HepG2 (cell line): ENCODE measurements around the gene MARK2. TPM values are rescaled to one million over a fixed set of nuclear protein-coding genes. Genes with fewer than 3 reads are reported as not detected.
A peak's percentile ranks its signal among the peaks of the same experiment; 100 is the strongest.

ENCODE experiments used
- CBX5 ChIP-seq: sonication (generic); formaldehyde crosslinking; IDR thresholded peaks from 2 replicates; pipeline ENCODE4 v1.4.0; 2020; ENCODE audit warnings: missing genetic modification reagents, borderline replicate concordance
- GATAD1 ChIP-seq: IDR thresholded peaks from 2 replicates; pipeline ENCODE4 v1.6.1; 2016; ENCODE audit warnings: missing genetic modification reagents, missing compliant biosample characterization
- HES4 ChIP-seq: sonication (generic); formaldehyde crosslinking; IDR thresholded peaks from 2 replicates; pipeline ENCODE4 v1.9.0; 2021; ENCODE audit warnings: mild to moderate bottlenecking, missing genetic modification reagents, borderline replicate concordance
- KLF6 ChIP-seq: IDR thresholded peaks from 2 replicates; pipeline ENCODE4 v1.8.0; 2016; ENCODE audit warnings: missing biosample characterization, missing genetic modification reagents
- NAIF1 ChIP-seq: sonication (generic); formaldehyde crosslinking; IDR thresholded peaks from 2 replicates; pipeline ENCODE4 v1.5.0; 2020; ENCODE audit warnings: mild to moderate bottlenecking, missing genetic modification reagents, borderline replicate concordance
- NFYC ChIP-seq: IDR thresholded peaks from 2 replicates; pipeline ENCODE4 v1.6.1; 2016; ENCODE audit warnings: missing genetic modification reagents, missing compliant biosample characterization
- NKX3-1 ChIP-seq: sonication (generic); formaldehyde crosslinking; IDR thresholded peaks from 2 replicates; pipeline ENCODE4 v1.5.0; 2020; ENCODE audit warnings: missing genetic modification reagents
- PTBP1 ChIP-seq: fragments of 200-400 bp; formaldehyde crosslinking; IDR thresholded peaks from 2 replicates; pipeline ENCODE4 v1.6.1; 2018; ENCODE audit warnings: low read length, low read depth; ENCODE audit not compliant: poor library complexity, severe bottlenecking
- RBM22 ChIP-seq: fragments of 200-400 bp; formaldehyde crosslinking; optimal IDR thresholded peaks from 2 replicates; pipeline ENCODE3; 2017; ENCODE audit warnings: mild to moderate bottlenecking, low read length, moderate library complexity
- SRSF4 ChIP-seq: fragments of 200-400 bp; formaldehyde crosslinking; IDR thresholded peaks from one replicate; pipeline ENCODE4 v1.6.1; 2018; ENCODE audit warnings: mild to moderate bottlenecking, low read depth, low read length, moderate library complexity; ENCODE audit not compliant: poor library complexity, severe bottlenecking
- ZEB1 ChIP-seq: IDR thresholded peaks from 2 replicates; pipeline ENCODE4 v1.6.1; 2012; ENCODE audit warnings: mild to moderate bottlenecking, low read depth, inconsistent platforms; ENCODE audit not compliant: insufficient replicate concordance
- ZNF34 ChIP-seq: sonication (generic); formaldehyde crosslinking; IDR thresholded peaks from 2 replicates; pipeline ENCODE4 v1.4.0; 2020; ENCODE audit warnings: mild to moderate bottlenecking, missing genetic modification reagents, borderline replicate concordance
- ZNF383 ChIP-seq: sonication (generic); formaldehyde crosslinking; IDR thresholded peaks from 2 replicates; pipeline ENCODE4 v1.4.0; 2020; ENCODE audit warnings: missing genetic modification reagents, mild to moderate bottlenecking, borderline replicate concordance
- ZNF562 ChIP-seq: sonication (generic); formaldehyde crosslinking; IDR thresholded peaks from 2 replicates; pipeline ENCODE4 v1.8.0; 2022; ENCODE audit warnings: missing genetic modification reagents, borderline replicate concordance
- ZNF589 ChIP-seq: sonication (generic); formaldehyde crosslinking; conservative IDR thresholded peaks from 2 replicates; pipeline ENCODE4 v1.8.0; 2022; ENCODE audit warnings: mild to moderate bottlenecking, moderate library complexity, missing genetic modification reagents
- ZNF629 ChIP-seq: sonication (generic); formaldehyde crosslinking; conservative IDR thresholded peaks from 2 replicates; pipeline ENCODE4 v1.5.0; 2020; ENCODE audit warnings: missing genetic modification reagents
- ZNF674 ChIP-seq: sonication (generic); formaldehyde crosslinking; IDR thresholded peaks from 2 replicates; pipeline ENCODE4 v1.5.0; 2020; ENCODE audit warnings: low read depth, mild to moderate bottlenecking, missing genetic modification reagents
- ZNF768 ChIP-seq: sonication (generic); formaldehyde crosslinking; IDR thresholded peaks from 2 replicates; pipeline ENCODE4 v1.4.0; 2020; ENCODE audit warnings: missing genetic modification reagents
- polyA plus RNA-seq, 8 experiments: library from polyadenylated mRNA; depleted of rRNA in 3 of 8; stranded (reverse) in 7 of 8; unstranded in 1 of 8; fragments of >200 nt; fragmentation: Illumina TruSeq in 4 of 8; extraction: Trizol in 4 of 8; gene quantifications; 2 replicates each; pipeline versions ENCODE4 v1.2.1 to v1.2.3, GENCODE V29; 2011 to 2016; ENCODE audit warnings: low read depth in 4 of 8, missing spikeins in 1 of 8, mixed read lengths in 1 of 8; ENCODE audit not compliant: insufficient read depth in 1 of 8
- total RNA-seq, 5 experiments: library from RNA; depleted of rRNA; stranded (reverse); fragments of >200 nt; fragmentation: Illumina TruSeq; extraction: Trizol; gene quantifications; 2 replicates each; pipeline ENCODE4 v1.2.3, GENCODE V29; 2016; ENCODE audit warnings: low read depth in 1 of 5
- TF ChIP-seq, protein P1 (sequence below): sonication (generic); formaldehyde crosslinking; IDR thresholded peaks from 2 replicates; pipeline ENCODE4 v1.5.0; 2020; ENCODE audit warnings: missing genetic modification reagents
- TF ChIP-seq, protein P2 (sequence below): sonication (generic); formaldehyde crosslinking; IDR thresholded peaks from 2 replicates; pipeline ENCODE4 v1.4.0; 2020; ENCODE audit warnings: mild to moderate bottlenecking, missing genetic modification reagents, borderline replicate concordance
- TF ChIP-seq, protein P3 (sequence below): sonication (generic); formaldehyde crosslinking; IDR thresholded peaks from 2 replicates; pipeline ENCODE4 v1.5.0; 2020; ENCODE audit warnings: missing genetic modification reagents, mild to moderate bottlenecking, borderline replicate concordance
- TF ChIP-seq, protein P4 (sequence below): sonication (generic); formaldehyde crosslinking; IDR thresholded peaks from 2 replicates; pipeline ENCODE4 v1.8.1; 2022; ENCODE audit warnings: mild to moderate bottlenecking, missing genetic modification reagents

Gene MARK2
- total and polyA plus RNA-seq, 2 of the 13 experiments (the other 11 are each of a cell fraction or from before 2014, with no cell fraction given) = 13.5 to 13.9 TPM

DNA sequence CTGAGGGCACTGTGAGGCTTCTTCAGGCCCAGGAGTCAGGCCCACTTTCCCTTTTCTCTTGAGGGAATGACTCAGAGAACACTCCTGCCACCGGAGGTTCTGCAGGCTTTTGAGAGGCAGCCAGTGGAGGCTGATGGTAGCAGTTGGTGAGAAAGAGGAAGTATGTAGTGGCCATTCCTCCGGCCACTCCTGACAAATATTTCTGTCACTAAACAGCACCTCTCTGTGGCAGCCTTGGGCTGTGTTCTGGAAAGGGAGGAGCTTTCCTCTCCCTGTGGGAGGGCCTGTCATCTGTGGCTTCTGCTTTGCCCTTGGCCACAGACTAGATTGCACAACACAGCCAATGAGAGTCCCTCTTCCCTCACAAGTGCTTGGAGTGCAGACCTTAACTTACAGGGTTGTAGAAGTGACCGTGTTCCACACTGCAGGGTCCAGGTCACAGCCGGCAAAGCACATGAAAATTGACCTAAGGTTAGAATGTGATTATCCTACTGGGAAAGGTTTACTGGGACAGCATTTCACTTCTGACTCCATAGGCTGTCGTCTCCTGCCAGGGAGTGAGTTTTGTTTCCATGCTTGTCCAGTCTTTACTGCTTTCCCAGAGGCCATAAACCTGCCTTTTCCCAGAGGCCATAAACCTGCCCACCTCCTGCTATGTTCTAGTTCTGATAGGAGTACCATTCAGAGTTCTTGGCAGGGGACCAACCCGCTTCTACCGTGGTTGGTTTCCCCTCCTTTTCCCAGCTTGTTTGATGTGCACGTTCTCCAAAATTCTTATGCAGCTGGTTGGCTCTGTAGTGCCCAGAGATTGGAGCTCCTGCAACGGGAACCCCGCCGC is 33.3 kb downstream of the MARK2 start (continued):
- TF ChIP-seq ZNF768 (CRISPR knock-in tag) (no peak), RBM22 (no peak), HES4 (CRISPR knock-in tag) (no peak), ZNF34 (CRISPR knock-in tag) (no peak), NFYC (peak; percentile 68), PTBP1 (no peak), ZNF589 (CRISPR knock-in tag) (no peak), NAIF1 (CRISPR knock-in tag) (no peak), CBX5 (CRISPR knock-in tag) (peak; percentile 82; the same call in 1 of the 2 replicates), ZEB1 (no peak), ZNF383 (CRISPR knock-in tag) (no peak), NKX3-1 (CRISPR knock-in tag) (no peak), GATAD1 (CRISPR knock-in tag) (peak; percentile 68), ZNF674 (CRISPR knock-in tag) (no peak), ZNF629 (CRISPR knock-in tag) (peak; percentile 61), SRSF4 (no peak), ZNF562 (CRISPR knock-in tag) (no peak), KLF6 (no peak)
- TF ChIP-seq, protein P1, sequence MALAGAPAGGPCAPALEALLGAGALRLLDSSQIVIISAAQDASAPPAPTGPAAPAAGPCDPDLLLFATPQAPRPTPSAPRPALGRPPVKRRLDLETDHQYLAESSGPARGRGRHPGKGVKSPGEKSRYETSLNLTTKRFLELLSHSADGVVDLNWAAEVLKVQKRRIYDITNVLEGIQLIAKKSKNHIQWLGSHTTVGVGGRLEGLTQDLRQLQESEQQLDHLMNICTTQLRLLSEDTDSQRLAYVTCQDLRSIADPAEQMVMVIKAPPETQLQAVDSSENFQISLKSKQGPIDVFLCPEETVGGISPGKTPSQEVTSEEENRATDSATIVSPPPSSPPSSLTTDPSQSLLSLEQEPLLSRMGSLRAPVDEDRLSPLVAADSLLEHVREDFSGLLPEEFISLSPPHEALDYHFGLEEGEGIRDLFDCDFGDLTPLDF = no peak
- TF ChIP-seq, protein P2, sequence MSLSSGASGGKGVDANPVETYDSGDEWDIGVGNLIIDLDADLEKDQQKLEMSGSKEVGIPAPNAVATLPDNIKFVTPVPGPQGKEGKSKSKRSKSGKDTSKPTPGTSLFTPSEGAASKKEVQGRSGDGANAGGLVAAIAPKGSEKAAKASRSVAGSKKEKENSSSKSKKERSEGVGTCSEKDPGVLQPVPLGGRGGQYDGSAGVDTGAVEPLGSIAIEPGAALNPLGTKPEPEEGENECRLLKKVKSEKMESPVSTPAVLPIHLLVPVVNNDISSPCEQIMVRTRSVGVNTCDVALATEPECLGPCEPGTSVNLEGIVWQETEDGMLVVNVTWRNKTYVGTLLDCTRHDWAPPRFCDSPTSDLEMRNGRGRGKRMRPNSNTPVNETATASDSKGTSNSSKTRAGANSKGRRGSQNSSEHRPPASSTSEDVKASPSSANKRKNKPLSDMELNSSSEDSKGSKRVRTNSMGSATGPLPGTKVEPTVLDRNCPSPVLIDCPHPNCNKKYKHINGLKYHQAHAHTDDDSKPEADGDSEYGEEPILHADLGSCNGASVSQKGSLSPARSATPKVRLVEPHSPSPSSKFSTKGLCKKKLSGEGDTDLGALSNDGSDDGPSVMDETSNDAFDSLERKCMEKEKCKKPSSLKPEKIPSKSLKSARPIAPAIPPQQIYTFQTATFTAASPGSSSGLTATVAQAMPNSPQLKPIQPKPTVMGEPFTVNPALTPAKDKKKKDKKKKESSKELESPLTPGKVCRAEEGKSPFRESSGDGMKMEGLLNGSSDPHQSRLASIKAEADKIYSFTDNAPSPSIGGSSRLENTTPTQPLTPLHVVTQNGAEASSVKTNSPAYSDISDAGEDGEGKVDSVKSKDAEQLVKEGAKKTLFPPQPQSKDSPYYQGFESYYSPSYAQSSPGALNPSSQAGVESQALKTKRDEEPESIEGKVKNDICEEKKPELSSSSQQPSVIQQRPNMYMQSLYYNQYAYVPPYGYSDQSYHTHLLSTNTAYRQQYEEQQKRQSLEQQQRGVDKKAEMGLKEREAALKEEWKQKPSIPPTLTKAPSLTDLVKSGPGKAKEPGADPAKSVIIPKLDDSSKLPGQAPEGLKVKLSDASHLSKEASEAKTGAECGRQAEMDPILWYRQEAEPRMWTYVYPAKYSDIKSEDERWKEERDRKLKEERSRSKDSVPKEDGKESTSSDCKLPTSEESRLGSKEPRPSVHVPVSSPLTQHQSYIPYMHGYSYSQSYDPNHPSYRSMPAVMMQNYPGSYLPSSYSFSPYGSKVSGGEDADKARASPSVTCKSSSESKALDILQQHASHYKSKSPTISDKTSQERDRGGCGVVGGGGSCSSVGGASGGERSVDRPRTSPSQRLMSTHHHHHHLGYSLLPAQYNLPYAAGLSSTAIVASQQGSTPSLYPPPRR (CRISPR knock-in tag) = no peak
- TF ChIP-seq, protein P3, sequence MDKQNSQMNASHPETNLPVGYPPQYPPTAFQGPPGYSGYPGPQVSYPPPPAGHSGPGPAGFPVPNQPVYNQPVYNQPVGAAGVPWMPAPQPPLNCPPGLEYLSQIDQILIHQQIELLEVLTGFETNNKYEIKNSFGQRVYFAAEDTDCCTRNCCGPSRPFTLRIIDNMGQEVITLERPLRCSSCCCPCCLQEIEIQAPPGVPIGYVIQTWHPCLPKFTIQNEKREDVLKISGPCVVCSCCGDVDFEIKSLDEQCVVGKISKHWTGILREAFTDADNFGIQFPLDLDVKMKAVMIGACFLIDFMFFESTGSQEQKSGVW (CRISPR knock-in tag) = no peak
- TF ChIP-seq, protein P4, sequence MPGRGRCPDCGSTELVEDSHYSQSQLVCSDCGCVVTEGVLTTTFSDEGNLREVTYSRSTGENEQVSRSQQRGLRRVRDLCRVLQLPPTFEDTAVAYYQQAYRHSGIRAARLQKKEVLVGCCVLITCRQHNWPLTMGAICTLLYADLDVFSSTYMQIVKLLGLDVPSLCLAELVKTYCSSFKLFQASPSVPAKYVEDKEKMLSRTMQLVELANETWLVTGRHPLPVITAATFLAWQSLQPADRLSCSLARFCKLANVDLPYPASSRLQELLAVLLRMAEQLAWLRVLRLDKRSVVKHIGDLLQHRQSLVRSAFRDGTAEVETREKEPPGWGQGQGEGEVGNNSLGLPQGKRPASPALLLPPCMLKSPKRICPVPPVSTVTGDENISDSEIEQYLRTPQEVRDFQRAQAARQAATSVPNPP (CRISPR knock-in tag) = no peak; the same call in 1 of the 2 replicates
